Mesendoderm (in vitro differentiated cells): ENCODE results near the gene CLCA2.
"Not testable (repeated sequence)": the region's sequence is repeated elsewhere in the genome, so short reads cannot be mapped to it uniquely, and the experiment has no call there.

Source experiments
- DNase-seq: peaks from one replicate; pipeline ENCODE4 v3.0.0; 2013
- H2AK5ac ChIP-seq: 2 replicates; pipeline ENCODE4 v1.6.1; 2013; ENCODE audit warnings: low read length, inconsistent platforms
- H2BK120ac ChIP-seq: 2 replicates; pipeline ENCODE4 v1.6.1; 2013; ENCODE audit warnings: low read depth, mild to moderate bottlenecking, low read length, moderate library complexity, mixed read lengths
- H2BK15ac ChIP-seq: replicated peaks from 2 replicates; pipeline ENCODE4 v1.6.1; 2013; ENCODE audit warnings: low read depth, mild to moderate bottlenecking, moderate library complexity
- H2BK5ac ChIP-seq: 2 replicates; pipeline ENCODE4 v1.6.1; 2013; ENCODE audit warnings: low read length, inconsistent platforms
- H3K18ac ChIP-seq: 2 replicates; pipeline ENCODE4 v1.6.1; 2013; ENCODE audit warnings: mild to moderate bottlenecking, low read length, mixed read lengths
- H3K23ac ChIP-seq: one replicate; pipeline ENCODE4 v1.6.1; 2013; ENCODE audit warnings: low read length
- H3K27ac ChIP-seq: 2 replicates; pipeline ENCODE4 v1.5.1; 2013; ENCODE audit warnings: low read depth, mild to moderate bottlenecking, inconsistent platforms, low read length, moderate library complexity
- H3K27me3 ChIP-seq: 2 replicates; pipeline ENCODE4 v1.6.1; 2013; ENCODE audit warnings: low read length, control low read depth, mild to moderate bottlenecking, inconsistent platforms; ENCODE audit not compliant: insufficient read depth, poor library complexity
- H3K36me3 ChIP-seq: 2 replicates; pipeline ENCODE4 v1.6.1; 2013; ENCODE audit warnings: low read length, inconsistent platforms; ENCODE audit not compliant: control insufficient read depth, insufficient read depth
- H3K4ac ChIP-seq: one replicate; pipeline ENCODE4 v1.6.1; 2013; ENCODE audit warnings: low read depth, mild to moderate bottlenecking, low read length, moderate library complexity
- H3K4me1 ChIP-seq: 2 replicates; pipeline ENCODE4 v1.6.1; 2013; ENCODE audit warnings: low read depth, low read length, inconsistent platforms; ENCODE audit not compliant: control insufficient read depth
- H3K4me2 ChIP-seq: 2 replicates; pipeline ENCODE4 v1.6.1; 2013; ENCODE audit warnings: low read length
- H3K4me3 ChIP-seq: 2 replicates; pipeline ENCODE4 v1.5.1; 2013; ENCODE audit warnings: mild to moderate bottlenecking, low read length
- H3K56ac ChIP-seq: one replicate; pipeline ENCODE4 v1.6.1; 2013; ENCODE audit warnings: low read length
- H3K79me1 ChIP-seq: 2 replicates; pipeline ENCODE4 v1.6.1; 2013; ENCODE audit warnings: low read length, inconsistent platforms
- H3K79me2 ChIP-seq: 2 replicates; pipeline ENCODE4 v1.6.1; 2013; ENCODE audit warnings: mild to moderate bottlenecking, low read length; ENCODE audit not compliant: control insufficient read depth, insufficient read depth
- H3K9ac ChIP-seq: 2 replicates; pipeline ENCODE4 v1.6.1; 2013; ENCODE audit warnings: low read length, inconsistent platforms
- H4K5ac ChIP-seq: one replicate; pipeline ENCODE4 v1.6.1; 2013; ENCODE audit warnings: low read length
- H4K8ac ChIP-seq: one replicate; pipeline ENCODE4 v1.6.1; 2013; ENCODE audit warnings: low read depth, mild to moderate bottlenecking, control low read depth, low read length, moderate library complexity
- WGBS: extraction: QIAGEN DNeasy Blood & Tissue Kit; methylation state at CpG from one replicate; pipeline ENCODE4 v1.1.7; 2013; ENCODE audit warnings: low lambda C conversion rate, missing lambda C conversion rate; ENCODE audit not compliant: insufficient coverage; ENCODE audit errors: extremely low coverage; 5-methylcytosine and 5-hydroxymethylcytosine counted together

CLCA2 gene

GRCh38 chr1:86491171-86491950 lies 67.4 kb downstream of the CLCA2 start:
- H2AK5ac ChIP-seq, result no peak overlapping the region
- no CpG with 5 or more reads among the region's 2 CpGs for WGBS

GRCh38 chr1:86498281-86498680 lies 74.3 kb downstream of the CLCA2 start:
- no CpG with 5 or more reads among the region's 3 CpGs for WGBS
- no peak overlapping the region for H3K18ac ChIP-seq
- H3K56ac ChIP-seq, result no peak overlapping the region

More at GRCh38 chr1:86491171-86491950, 67.4 kb downstream of the CLCA2 start:
- Histone ChIP-seq H3K4ac (no peak overlapping the region), H4K5ac (no peak overlapping the region), H3K56ac (no peak overlapping the region), H3K27ac (no peak overlapping the region), H2BK5ac (no peak overlapping the region), H3K4me3 (no peak overlapping the region), H3K36me3 (no peaks in the 10 kb centered on the region), H3K4me2 (no peak overlapping the region), H4K8ac (no peak overlapping the region), H3K18ac (no peak overlapping the region), H2BK120ac (no peak overlapping the region), H2BK15ac (no peak overlapping the region), H3K23ac (no peak overlapping the region), H3K79me2 (no peaks in the 10 kb centered on the region), H3K4me1 (no peaks in the 10 kb centered on the region), H3K9ac (no peak overlapping the region), H3K79me1 (no peaks in the 10 kb centered on the region), H3K27me3 (no peaks in the 10 kb centered on the region)
- DNase-seq, result no peak

DNA sequence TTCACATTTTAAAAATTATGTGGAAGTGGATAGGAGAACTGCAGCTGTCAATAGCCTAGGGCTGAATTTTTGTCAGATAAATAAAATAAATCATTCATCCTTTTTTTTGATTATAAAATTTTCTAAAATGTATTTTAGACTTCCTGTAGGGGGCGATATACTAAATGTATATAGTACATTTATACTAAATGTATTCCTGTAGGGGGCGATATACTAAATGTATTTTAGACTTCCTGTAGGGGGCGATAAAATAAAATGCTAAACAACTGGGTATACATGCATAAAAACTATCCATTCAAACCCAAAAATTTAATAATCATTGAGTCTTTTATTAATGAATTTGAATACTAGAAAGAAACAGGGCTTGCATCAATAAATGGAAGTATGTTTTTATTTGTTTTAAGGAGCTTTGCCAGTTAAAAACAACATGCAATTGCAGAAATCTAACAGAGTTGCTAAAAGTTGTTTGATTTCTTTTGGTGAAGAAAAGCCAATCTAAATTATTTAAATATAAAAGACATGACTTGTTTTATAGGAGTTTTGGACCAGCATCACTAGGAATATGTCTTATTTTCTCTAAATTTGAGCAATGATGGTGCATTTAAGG lies 76.1 kb downstream of the CLCA2 start:
- no peak overlapping the region for H4K8ac ChIP-seq
- peak; percentile 50 for DNase-seq
- H2AK5ac ChIP-seq, result no peak overlapping the region
- H3K23ac ChIP-seq, result no peak overlapping the region
- no peak overlapping the region for H2BK5ac ChIP-seq
- no peaks in the 10 kb centered on the region for H3K27me3 ChIP-seq
- peaks cover 10% of the 10 kb centered on the region for H3K4me1 ChIP-seq
- H3K4me3 ChIP-seq, result no peak overlapping the region
- H3K56ac ChIP-seq, result no peak overlapping the region
- H3K27ac ChIP-seq, result no peak overlapping the region
- no CpG with 5 or more reads among the region's 3 CpGs for WGBS
- no peak overlapping the region for H2BK15ac ChIP-seq
- no peak overlapping the region for H3K4me2 ChIP-seq
- no peak overlapping the region for H4K5ac ChIP-seq
- no peak overlapping the region for H2BK120ac ChIP-seq
- H3K79me1 ChIP-seq, result no peaks in the 10 kb centered on the region
- no peak overlapping the region for H3K4ac ChIP-seq
- no peak overlapping the region for H3K18ac ChIP-seq
- H3K9ac ChIP-seq, result no peak overlapping the region
- H3K36me3 ChIP-seq, result no peaks in the 10 kb centered on the region
- no peaks in the 10 kb centered on the region for H3K79me2 ChIP-seq

More at GRCh38 chr1:86498281-86498680, 74.3 kb downstream of the CLCA2 start:
- Histone ChIP-seq H2BK120ac (no peak overlapping the region), H3K36me3 (no peaks in the 10 kb centered on the region), H3K9ac (no peak overlapping the region), H4K5ac (no peak overlapping the region), H3K4me3 (no peak overlapping the region), H3K4ac (no peak overlapping the region), H3K27me3 (no peaks in the 10 kb centered on the region), H3K4me1 (no peaks in the 10 kb centered on the region), H2BK15ac (no peak overlapping the region), H3K4me2 (no peak overlapping the region), H3K27ac (no peak overlapping the region), H2AK5ac (no peak overlapping the region), H4K8ac (no peak overlapping the region), H3K79me1 (no peaks in the 10 kb centered on the region), H3K79me2 (no peaks in the 10 kb centered on the region), H2BK5ac (no peak overlapping the region), H3K23ac (no peak overlapping the region)
- no peak for DNase-seq

DNA sequence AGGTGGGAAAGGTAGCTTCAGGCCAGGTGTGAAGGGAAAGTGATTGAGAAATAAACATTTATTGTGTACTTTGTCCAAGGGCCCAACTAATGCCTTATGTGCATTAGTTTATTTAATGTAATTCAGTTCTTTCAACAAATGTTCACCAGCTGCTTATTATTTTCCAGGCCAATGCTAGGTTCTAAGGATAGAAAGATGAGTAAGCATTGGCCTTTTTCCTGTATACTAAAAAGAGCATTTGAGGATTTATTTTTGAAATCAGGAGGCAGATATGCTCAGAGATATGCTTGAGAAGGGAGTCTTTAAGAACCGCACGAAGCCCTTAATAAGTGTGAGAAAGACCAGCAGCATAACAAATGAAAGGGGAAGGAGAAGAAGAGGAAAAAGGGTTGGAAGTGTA lies 76.7 kb downstream of the CLCA2 start:
- H3K79me2 ChIP-seq, result no peaks in the 10 kb centered on the region
- no peak overlapping the region for H4K5ac ChIP-seq
- H2AK5ac ChIP-seq, result no peak overlapping the region
- no peak overlapping the region for H3K4me3 ChIP-seq
- no peaks in the 10 kb centered on the region for H3K79me1 ChIP-seq
- no peak overlapping the region for H3K56ac ChIP-seq
- H3K27me3 ChIP-seq, result no peaks in the 10 kb centered on the region
- H4K8ac ChIP-seq, result no peak overlapping the region
- no peak for DNase-seq
- H3K36me3 ChIP-seq, result no peaks in the 10 kb centered on the region
- H3K4me2 ChIP-seq, result no peak overlapping the region
- no peak overlapping the region for H3K9ac ChIP-seq
- peaks cover 10% of the 10 kb centered on the region for H3K4me1 ChIP-seq
- no CpG with 5 or more reads among the region's 2 CpGs for WGBS
- H3K4ac ChIP-seq, result no peak overlapping the region
- no peak overlapping the region for H3K23ac ChIP-seq
- no peak overlapping the region for H3K18ac ChIP-seq
- no peak overlapping the region for H2BK5ac ChIP-seq
- no peak overlapping the region for H3K27ac ChIP-seq
- no peak overlapping the region for H2BK15ac ChIP-seq
- H2BK120ac ChIP-seq, result no peak overlapping the region

DNA sequence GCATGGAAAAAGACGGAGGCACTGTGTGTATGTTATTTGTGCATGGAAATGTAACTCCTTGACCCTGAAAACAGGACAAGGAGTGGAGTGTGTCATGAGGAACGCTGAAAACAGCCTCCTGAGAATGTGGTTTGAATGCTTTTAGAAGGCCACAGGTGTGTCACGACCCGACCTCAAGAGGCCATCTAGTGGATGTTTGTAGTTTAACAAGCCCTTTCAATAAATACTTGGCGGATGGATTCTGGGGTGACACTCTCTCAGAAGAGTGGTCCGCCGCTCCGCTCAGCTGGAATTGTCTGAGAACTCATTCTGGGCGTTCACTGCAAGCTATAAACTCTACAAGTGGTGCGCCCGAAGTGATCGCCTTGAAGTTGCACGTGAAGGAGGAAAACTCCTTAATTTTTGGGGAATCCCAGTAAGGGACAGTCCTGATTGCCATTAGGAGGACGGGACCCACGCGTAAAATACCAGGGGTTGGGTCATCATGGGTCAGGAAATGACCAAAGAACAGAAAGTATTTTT lies 78.2 kb downstream of the CLCA2 start:
- H3K4me1 ChIP-seq, H4K5ac ChIP-seq, H2BK120ac ChIP-seq, H4K8ac ChIP-seq, H3K79me2 ChIP-seq, H2BK15ac ChIP-seq, H3K79me1 ChIP-seq, H3K4ac ChIP-seq, H3K27me3 ChIP-seq, H3K36me3 ChIP-seq, H2AK5ac ChIP-seq, H3K23ac ChIP-seq: not testable (repeated sequence)
- peak overlapping the region; percentile 73 for H2BK5ac ChIP-seq
- peak overlapping the region; percentile 84 for H3K56ac ChIP-seq
- WGBS, result no CpG with 5 or more reads among the region's 16 CpGs
- H3K27ac ChIP-seq, result peak overlapping the region; percentile 74
- H3K4me3 ChIP-seq, result peak overlapping the region; percentile 45
- peak overlapping the region; percentile 77 for H3K4me2 ChIP-seq
- H3K18ac ChIP-seq, result peak overlapping the region; percentile 64
- peak; percentile 90 for DNase-seq
- peak overlapping the region; percentile 64 for H3K9ac ChIP-seq
